H9 (cell line): Measurements from ENCODE around the gene SLC24A4. TPM values are rescaled to one million over a fixed set of nuclear protein-coding genes. Genes with fewer than 3 reads are reported as not detected.

Source experiments
- DNase-seq: peaks from one replicate; pipeline ENCODE4 v3.0.0-alpha.2; 2017
- H2AFZ ChIP-seq: one replicate; pipeline ENCODE4 v1.6.1; 2013; ENCODE audit warnings: mild to moderate bottlenecking, low read length, control low read depth, moderate library complexity
- H2AK5ac ChIP-seq: 2 replicates; pipeline ENCODE4 v1.6.1; 2013; ENCODE audit warnings: low read length, control low read depth, mixed read lengths; ENCODE audit not compliant: insufficient read length
- H2BK120ac ChIP-seq: one replicate; pipeline ENCODE4 v1.6.1; 2013; ENCODE audit warnings: low read depth, mild to moderate bottlenecking, low read length, control low read depth, inconsistent platforms; ENCODE audit not compliant: poor library complexity, severe bottlenecking
- H2BK12ac ChIP-seq: 2 replicates; pipeline ENCODE4 v1.6.1; 2013; ENCODE audit warnings: low read length, control low read depth, mixed read lengths, low read depth; ENCODE audit not compliant: insufficient read length
- H2BK15ac ChIP-seq: 2 replicates; pipeline ENCODE4 v1.6.1; 2013; ENCODE audit warnings: low read depth, low read length, control low read depth
- H2BK20ac ChIP-seq: one replicate; pipeline ENCODE4 v1.6.1; 2013; ENCODE audit warnings: low read depth, mild to moderate bottlenecking, low read length, control low read depth, inconsistent platforms; ENCODE audit not compliant: poor library complexity, severe bottlenecking
- H2BK5ac ChIP-seq: 2 replicates; pipeline ENCODE4 v1.6.1; 2013; ENCODE audit warnings: low read length, control low read depth, mixed read lengths; ENCODE audit not compliant: insufficient read length
- H3K14ac ChIP-seq: 2 replicates; pipeline ENCODE4 v1.6.1; 2013; ENCODE audit warnings: low read length, control low read depth; ENCODE audit not compliant: insufficient read depth
- H3K18ac ChIP-seq: 2 replicates; pipeline ENCODE4 v1.6.1; 2013; ENCODE audit warnings: low read depth, mild to moderate bottlenecking, mixed read lengths, low read length, control low read depth; ENCODE audit not compliant: insufficient read length
- H3K23ac ChIP-seq: 2 replicates; pipeline ENCODE4 v1.6.1; 2013; ENCODE audit warnings: low read length, control low read depth, mixed read lengths, low read depth; ENCODE audit not compliant: insufficient read length
- H3K23me2 ChIP-seq: 2 replicates; pipeline ENCODE4 v1.6.1; 2013; ENCODE audit warnings: low read depth, mild to moderate bottlenecking, mixed read lengths, low read length, control low read depth; ENCODE audit not compliant: insufficient read length, poor library complexity, severe bottlenecking
- H3K27ac ChIP-seq: 2 replicates; pipeline ENCODE4 v1.5.1; 2013; ENCODE audit warnings: low read length, control low read depth, mixed read lengths, low read depth; ENCODE audit not compliant: insufficient read length
- H3K27me3 ChIP-seq: 2 replicates; pipeline ENCODE4 v1.6.1; 2013; ENCODE audit warnings: low read length, control low read depth, inconsistent platforms; ENCODE audit not compliant: insufficient read depth
- H3K4ac ChIP-seq: 2 replicates; pipeline ENCODE4 v1.6.1; 2013; ENCODE audit warnings: low read depth, mild to moderate bottlenecking, control low read depth, inconsistent platforms, low read length, moderate library complexity
- H3K4me1 ChIP-seq: 2 replicates; pipeline ENCODE4 v1.6.1; 2013; ENCODE audit warnings: low read length, control low read depth, inconsistent platforms; ENCODE audit not compliant: insufficient read depth
- H3K4me2 ChIP-seq: 2 replicates; pipeline ENCODE4 v1.6.1; 2013; ENCODE audit warnings: low read length, control low read depth, mixed read lengths; ENCODE audit not compliant: insufficient read length, insufficient read depth
- H3K56ac ChIP-seq: 2 replicates; pipeline ENCODE4 v1.6.1; 2013; ENCODE audit warnings: low read depth, mild to moderate bottlenecking, mixed read lengths, low read length, control low read depth; ENCODE audit not compliant: insufficient read length
- H3K79me1 ChIP-seq: 2 replicates; pipeline ENCODE4 v1.6.1; 2013; ENCODE audit warnings: low read depth, mild to moderate bottlenecking, moderate library complexity, low read length, control low read depth, inconsistent platforms; ENCODE audit not compliant: insufficient read depth, poor library complexity, severe bottlenecking
- H3K79me2 ChIP-seq: 2 replicates; pipeline ENCODE4 v1.6.1; 2013; ENCODE audit warnings: low read length, control low read depth, inconsistent platforms; ENCODE audit not compliant: insufficient read depth
- H3K9ac ChIP-seq: 2 replicates; pipeline ENCODE4 v1.6.1; 2013; ENCODE audit warnings: low read length, control low read depth, mixed read lengths; ENCODE audit not compliant: insufficient read length; ENCODE audit errors: extremely low read depth
- H3K9me3 ChIP-seq: one replicate; pipeline ENCODE4 v1.6.1; 2013; ENCODE audit warnings: low read depth, low read length, inconsistent platforms; ENCODE audit not compliant: control insufficient read depth
- H3T11ph ChIP-seq: one replicate; pipeline ENCODE4 v1.6.1; 2013; ENCODE audit warnings: mild to moderate bottlenecking, low read length, control low read depth, inconsistent platforms
- H4K20me1 ChIP-seq: one replicate; pipeline ENCODE4 v1.6.1; 2013; ENCODE audit not compliant: control insufficient read depth, insufficient read length, insufficient read depth
- H4K5ac ChIP-seq: 2 replicates; pipeline ENCODE4 v1.6.1; 2013; ENCODE audit warnings: low read depth, mild to moderate bottlenecking, mixed read lengths, low read length, control low read depth; ENCODE audit not compliant: insufficient read length
- H4K8ac ChIP-seq: replicated peaks from 2 replicates; pipeline ENCODE4 v1.6.1; 2013; ENCODE audit warnings: low read length, control low read depth, mixed read lengths, low read depth; ENCODE audit not compliant: insufficient read length
- H4K91ac ChIP-seq: 2 replicates; pipeline ENCODE4 v1.6.1; 2013; ENCODE audit warnings: low read depth, mild to moderate bottlenecking, moderate library complexity, mixed read lengths, low read length, control low read depth; ENCODE audit not compliant: insufficient read length
- H3K27ac Mint-ChIP-seq, 3 experiments: 2 replicates in 2 of 3; 3 replicates in 1 of 3; pipeline ENCODE4 v1.8.0; 2020 to 2021; ENCODE audit warnings: mixed read lengths in 3 of 3, mild to moderate bottlenecking in 1 of 3, moderate library complexity in 1 of 3
- H3K27me3 Mint-ChIP-seq: 2 replicates; pipeline ENCODE4 v1.8.0; 2021; ENCODE audit warnings: low read depth, mild to moderate bottlenecking, moderate library complexity, mixed read lengths
- H3K36me3 Mint-ChIP-seq, 3 experiments: 2 replicates in 2 of 3; 3 replicates in 1 of 3; pipeline ENCODE4 v1.8.0; 2020 to 2021; ENCODE audit warnings: low read depth in 3 of 3, mixed read lengths in 3 of 3; ENCODE audit not compliant: insufficient read depth in 1 of 3
- H3K4me1 Mint-ChIP-seq, 2 experiments: 2 replicates each; pipeline ENCODE4 v1.8.0; 2020; ENCODE audit warnings: mixed read lengths in 2 of 2
- H3K4me3 Mint-ChIP-seq, 2 experiments: 2 replicates in 1 of 2; 3 replicates in 1 of 2; pipeline ENCODE4 v1.8.0; 2020 to 2021; ENCODE audit warnings: mild to moderate bottlenecking in 2 of 2, mixed read lengths in 2 of 2, moderate library complexity in 1 of 2
- H3K9me3 Mint-ChIP-seq, 2 experiments: 2 replicates in 1 of 2; 3 replicates in 1 of 2; pipeline ENCODE4 v1.8.0; 2020; ENCODE audit warnings: mild to moderate bottlenecking in 2 of 2, mixed read lengths in 2 of 2, moderate library complexity in 1 of 2
- CTCF ChIP-seq: fragments of 200-600 bp; sonication (generic); conservative IDR thresholded peaks from 3 replicates; pipeline ENCODE4 v1.8.0; 2021; ENCODE audit warnings: antibody characterized with exemption, mild to moderate bottlenecking
- WGBS: extraction: QIAGEN DNeasy Blood & Tissue Kit; methylation state at CpG from one replicate; pipeline ENCODE4 v1.1.7; 2013; ENCODE audit warnings: missing lambda C conversion rate, low lambda C conversion rate, mixed read lengths; ENCODE audit not compliant: insufficient read length; ENCODE audit errors: extremely low coverage; 5-methylcytosine and 5-hydroxymethylcytosine counted together
- total RNA-seq: library from RNA; stranded (reverse); gene quantifications from 2 replicates; pipeline ENCODE4 v1.2.1, GENCODE V29; 2021

The SLC24A4 gene
- total RNA-seq, 1 experiment from 2014 or later = 0.24 TPM

GRCh38 chr14:92519246-92520101, 196.5 kb downstream of the SLC24A4 start:
- Histone ChIP-seq H3K56ac (no peak overlapping the region), H3K4me2 (no peak overlapping the region), H3K27me3 (no peaks in the 10 kb centered on the region; the same call in 1 of the 2 replicates), H3K23me2 (peaks cover 1% of the 10 kb centered on the region), H2BK120ac (no peak overlapping the region), H3K27ac (no peak overlapping the region), H3K4me1 (no peaks in the 10 kb centered on the region), H2AFZ (no peak overlapping the region), H3T11ph (no peak overlapping the region), H4K8ac (no peak overlapping the region), H3K9me3 (no peaks in the 10 kb centered on the region), H3K18ac (no peak overlapping the region), H3K9ac (no peak overlapping the region), H3K79me2 (no peaks in the 10 kb centered on the region), H3K79me1 (no peaks in the 10 kb centered on the region), H2BK15ac (no peak overlapping the region), H4K20me1 (no peaks in the 10 kb centered on the region), H2BK20ac (no peak overlapping the region), H3K14ac (no peak overlapping the region; the same call in 1 of the 2 replicates), H4K5ac (no peak overlapping the region), H2BK5ac (no peak overlapping the region), H2BK12ac (no peak overlapping the region), H4K91ac (no peak overlapping the region), H2AK5ac (no peak overlapping the region), H3K23ac (no peak overlapping the region), H3K4ac (no peak overlapping the region)
- no peaks in the 10 kb centered on the region for H3K36me3 Mint-ChIP-seq
- peaks cover 0 to 4% of the 10 kb centered on the region in 2 experiments; a peak in 3 of 4 replicates for H3K4me1 Mint-ChIP-seq
- no CpG with 5 or more reads among the region's 20 CpGs for WGBS
- no peak overlapping the region for H3K4me3 Mint-ChIP-seq
- H3K9me3 Mint-ChIP-seq = no peaks in the 10 kb centered on the region
- TF ChIP-seq CTCF = no peak
- H3K27me3 Mint-ChIP-seq = peaks cover 35% of the 10 kb centered on the region
- no peak for DNase-seq
- no peak overlapping the region for H3K27ac Mint-ChIP-seq
